GM19240 (cell line): ENCODE measurements around the gene NUDT4.
"Not testable (repeated sequence)": the region's sequence is repeated elsewhere in the genome, so short reads cannot be mapped to it uniquely, and the experiment has no call there.

Experiments used
- DNase-seq: peaks from one replicate; pipeline ENCODE4 v3.0.0; 2011; ENCODE audit warnings: low spot score; ENCODE audit not compliant: insufficient read length

NUDT4 gene

DNA sequence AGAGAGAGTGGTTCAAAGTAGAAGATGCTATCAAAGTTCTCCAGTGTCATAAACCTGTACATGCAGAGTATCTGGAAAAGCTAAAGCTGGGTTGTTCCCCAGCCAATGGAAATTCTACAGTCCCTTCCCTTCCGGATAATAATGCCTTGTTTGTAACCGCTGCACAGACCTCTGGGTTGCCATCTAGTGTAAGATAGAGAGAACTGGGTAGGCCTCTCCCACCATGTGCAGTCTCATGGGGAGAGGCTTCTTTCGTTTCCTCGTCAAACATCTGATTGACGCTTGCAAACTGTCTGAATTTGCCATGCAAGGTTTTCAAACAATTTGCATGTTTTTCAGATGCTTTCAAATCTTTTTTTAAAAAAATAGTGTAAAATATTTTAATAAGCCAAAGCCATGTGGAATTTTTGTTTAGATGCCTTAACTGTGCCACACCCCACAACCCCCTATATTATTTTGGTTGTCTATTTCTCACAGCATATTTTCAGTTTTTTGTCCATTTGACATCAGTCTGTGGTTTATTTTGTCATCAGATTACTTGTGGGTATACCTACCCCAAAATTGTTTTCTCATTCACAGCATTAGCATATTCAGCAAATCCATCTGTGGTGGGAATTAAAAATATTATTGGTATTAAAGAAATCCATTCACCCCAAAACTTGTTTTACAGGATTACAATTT is 21.6 kb downstream of the NUDT4 start:
- DNase-seq, result not testable (repeated sequence)

DNA sequence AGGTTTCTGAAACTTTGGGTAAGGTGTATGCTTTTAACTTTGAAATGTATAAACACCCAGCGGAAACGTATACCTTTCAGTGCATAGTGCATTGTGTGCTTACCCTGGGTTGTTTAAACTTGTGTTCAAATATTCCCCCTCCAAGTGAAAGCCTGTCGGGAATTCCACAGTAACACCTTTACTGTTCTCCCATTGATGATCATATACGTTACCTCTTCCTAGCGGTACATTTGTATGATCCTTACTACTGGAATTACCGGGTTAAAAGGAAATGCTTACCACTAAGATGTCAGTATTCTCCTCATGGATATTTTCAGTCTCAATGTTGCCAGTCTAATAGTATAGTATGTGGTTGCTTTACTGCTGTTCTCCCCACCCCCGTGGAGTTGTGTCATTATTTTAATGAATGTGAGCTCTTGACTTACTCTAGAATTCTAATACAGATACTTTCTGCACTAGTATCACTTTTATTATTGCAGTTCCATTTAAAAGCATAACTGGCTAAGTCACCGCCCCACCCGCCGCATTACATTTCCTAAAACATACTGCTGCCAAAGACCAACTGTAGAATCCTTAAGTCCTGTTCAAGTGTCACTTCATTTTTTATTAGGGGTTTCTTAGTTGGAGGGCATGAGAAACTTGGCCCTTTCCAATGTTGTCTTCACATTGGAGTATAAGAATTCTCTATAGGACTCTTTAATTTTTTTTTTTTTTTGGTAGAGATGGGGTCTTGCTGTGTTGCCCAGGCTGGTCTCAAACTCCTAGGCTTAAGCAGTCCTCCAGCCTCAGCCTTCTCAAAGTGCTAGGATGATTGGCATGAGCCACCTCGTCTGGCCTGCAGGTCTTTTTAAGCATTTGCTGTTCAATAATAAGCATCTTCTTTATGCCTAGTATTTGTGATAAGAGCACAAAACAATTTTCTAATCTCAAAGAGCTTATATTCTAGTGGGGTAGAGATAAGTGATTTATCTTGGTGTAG is 24.9 kb downstream of the NUDT4 start:
- no peak for DNase-seq

DNA sequence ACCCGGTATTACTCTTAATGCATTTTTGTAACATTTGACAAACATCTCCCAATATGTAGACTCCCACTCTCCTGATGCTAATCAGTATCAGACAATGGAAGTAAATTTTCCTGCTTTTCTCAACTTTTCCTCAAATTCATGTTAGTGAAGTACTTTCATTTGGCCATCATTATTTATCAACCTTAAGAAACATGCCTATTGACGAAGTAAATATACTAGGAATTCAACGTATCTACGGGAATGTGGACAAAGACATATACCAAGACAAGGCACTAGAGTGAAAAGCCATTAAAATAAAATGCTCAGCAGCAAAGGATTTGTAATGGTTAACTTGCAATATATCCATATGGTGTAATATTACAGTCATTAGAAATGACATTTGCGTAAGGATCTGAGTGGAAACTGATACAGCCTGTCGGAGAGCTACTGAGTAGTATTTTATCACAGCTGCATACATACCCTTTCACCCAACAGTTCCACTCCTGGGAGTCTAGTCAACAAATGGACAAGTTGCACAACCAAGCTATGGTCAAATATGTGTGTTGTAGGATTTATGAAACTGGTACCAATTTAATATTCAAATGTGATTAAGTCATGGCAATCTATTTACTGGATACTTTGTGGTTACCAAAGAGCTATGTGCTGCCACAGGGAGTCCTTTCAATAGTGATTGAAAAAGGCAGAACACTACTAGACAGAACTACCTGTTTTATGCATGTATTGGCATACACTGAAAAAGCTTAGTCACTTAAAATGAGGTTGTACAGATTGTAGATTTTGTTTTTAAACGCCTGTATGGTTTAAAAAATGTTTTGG is 26.5 kb downstream of the NUDT4 start:
- DNase-seq, result no peak

DNA sequence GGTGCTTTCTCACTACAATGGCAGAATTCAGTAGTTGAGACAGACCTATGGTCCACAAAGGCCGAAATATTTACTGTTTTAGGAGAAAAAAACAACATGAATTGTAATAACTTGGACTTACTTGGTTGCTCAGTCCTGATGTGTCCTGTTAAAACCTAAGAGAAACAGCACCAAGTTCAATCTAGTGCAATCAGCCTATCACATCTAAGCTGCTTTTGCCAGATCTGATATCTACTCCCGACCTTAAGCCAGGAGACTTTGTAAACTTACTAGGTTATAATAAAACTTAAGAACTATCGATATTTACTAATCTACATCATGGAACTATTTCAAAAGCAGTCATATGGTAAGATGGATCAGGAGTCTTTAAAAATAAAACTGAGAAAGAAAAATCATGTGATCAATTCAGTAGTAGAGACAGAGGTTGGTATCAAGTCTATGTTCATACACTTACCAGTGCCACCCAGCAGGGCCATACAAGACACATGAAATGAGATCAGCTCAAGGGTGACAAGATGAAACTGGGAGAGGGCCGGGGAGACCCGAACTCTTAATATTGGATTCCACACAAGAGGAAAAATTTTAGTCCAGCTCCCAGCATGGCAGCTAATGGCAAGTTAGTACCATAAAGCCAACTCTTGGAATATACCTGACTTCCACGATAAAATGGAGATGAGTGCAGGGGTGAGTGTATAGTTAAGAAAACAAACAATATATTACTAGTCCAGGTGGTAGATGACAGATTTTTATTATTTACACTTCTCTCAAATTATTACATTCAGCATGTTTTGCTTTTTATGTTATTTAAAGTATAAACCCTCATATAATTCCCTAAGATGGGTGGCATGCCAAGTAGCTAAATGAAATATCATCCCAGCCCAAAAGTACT is 27.5 kb downstream of the NUDT4 start:
- no peak for DNase-seq

DNA sequence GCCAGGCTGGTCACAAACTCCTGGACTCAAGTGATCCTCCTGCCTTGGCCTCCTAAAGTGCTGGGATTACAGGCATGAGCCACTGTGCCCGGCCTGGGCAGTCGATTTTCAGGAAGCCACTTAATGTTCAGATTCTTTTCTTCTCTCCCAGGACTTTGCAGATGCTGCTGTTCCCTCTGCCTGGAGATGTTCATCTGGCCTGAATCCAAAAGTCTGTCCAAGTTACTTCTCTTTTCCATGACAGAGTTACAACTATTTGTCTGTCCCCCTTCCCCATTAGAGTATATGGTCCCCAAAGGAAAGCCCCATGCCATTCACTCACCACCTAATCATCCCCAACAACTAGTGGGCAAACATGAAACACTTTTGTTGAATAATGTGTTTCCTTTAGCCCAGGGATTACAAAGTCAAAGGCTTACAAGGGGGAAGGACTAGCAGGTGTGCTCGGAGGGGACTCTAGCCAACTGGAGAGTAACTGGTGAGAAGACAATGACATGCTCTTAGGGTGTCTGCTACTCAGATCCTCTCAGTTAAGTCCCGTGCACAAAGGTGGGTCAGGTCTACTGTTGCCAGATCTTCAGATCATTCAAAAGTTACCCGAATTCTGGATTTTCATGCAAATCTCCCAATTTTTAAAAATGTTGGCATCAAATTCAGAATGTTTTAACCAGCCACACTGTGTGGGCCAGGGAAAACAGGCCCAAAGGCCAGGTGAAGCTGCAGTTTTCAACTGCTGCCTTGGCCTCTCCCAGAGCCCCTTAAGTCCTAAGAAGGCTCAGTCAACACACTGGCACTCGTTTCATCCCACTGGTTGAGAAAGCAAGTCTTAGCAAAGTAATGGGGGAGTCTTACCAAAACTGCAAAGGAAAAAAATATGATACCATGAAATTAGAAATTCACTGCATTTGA is 29.6 kb downstream of the NUDT4 start:
- no peak for DNase-seq

DNA sequence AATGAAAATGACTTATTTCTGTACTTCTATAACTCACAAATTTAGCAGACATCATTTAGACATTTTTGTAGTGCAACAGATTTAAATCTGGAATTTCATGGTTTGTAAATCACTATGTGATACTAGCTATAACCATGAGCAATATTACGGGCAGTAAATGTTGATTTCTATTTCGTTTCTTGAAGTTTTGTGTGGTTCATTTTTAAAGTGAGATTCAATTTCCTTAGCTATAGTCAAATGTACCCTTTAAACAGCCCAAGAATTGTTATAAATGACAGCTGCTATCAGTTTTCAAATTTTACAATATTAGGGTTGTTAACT is 30.2 kb downstream of the NUDT4 start:
- DNase-seq, result no peak

DNA sequence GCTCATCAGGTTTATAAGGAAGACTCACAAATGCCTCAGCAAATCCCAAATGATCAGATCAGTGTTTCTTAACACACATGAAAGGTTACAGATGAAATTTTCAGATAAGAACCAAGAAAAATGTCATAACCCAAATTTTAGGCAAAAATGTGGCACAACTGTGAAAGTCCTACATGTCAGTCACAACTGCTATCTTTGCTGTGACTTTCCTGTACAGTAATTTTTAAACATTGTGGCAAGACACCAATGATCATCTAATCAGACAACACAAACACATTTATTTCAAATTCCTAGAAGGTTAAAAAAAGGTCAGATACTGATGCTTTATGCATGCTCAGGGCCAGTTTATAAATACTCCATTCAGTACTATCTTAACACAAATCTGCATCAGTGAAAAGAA is 31.1 kb downstream of the NUDT4 start:
- DNase-seq, result no peak

GRCh38 chr12:93409343-93410187 is 31.8 kb downstream of the NUDT4 start:
- not testable (repeated sequence) for DNase-seq

DNA sequence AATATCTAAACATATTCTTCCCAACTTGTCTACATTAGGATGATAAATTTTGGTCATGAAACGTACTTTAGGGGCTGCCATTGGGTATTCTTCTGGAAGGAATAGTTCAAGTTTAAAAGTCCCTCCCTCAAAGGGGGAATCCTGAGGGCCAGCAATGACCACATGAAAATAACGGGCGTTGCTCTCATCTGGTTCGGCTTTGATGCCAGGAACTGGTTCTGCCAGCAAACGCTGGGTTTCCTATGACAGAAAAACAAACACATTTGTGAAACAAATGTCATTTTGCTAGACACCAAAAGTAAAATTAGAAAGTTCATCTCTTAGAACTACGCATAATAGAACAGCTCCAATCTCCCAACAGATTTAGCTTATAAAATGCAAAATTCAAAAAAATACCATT is 33.3 kb downstream of the NUDT4 start:
- DNase-seq, result not testable (repeated sequence)

GRCh38 chr12:93412396-93412795 is 34.7 kb downstream of the NUDT4 start:
- not testable (repeated sequence) for DNase-seq

- DNase-seq, result no peak
These were observed 35.3 kb downstream of the NUDT4 start for GRCh38 chr12:93413064-93413463.

DNA sequence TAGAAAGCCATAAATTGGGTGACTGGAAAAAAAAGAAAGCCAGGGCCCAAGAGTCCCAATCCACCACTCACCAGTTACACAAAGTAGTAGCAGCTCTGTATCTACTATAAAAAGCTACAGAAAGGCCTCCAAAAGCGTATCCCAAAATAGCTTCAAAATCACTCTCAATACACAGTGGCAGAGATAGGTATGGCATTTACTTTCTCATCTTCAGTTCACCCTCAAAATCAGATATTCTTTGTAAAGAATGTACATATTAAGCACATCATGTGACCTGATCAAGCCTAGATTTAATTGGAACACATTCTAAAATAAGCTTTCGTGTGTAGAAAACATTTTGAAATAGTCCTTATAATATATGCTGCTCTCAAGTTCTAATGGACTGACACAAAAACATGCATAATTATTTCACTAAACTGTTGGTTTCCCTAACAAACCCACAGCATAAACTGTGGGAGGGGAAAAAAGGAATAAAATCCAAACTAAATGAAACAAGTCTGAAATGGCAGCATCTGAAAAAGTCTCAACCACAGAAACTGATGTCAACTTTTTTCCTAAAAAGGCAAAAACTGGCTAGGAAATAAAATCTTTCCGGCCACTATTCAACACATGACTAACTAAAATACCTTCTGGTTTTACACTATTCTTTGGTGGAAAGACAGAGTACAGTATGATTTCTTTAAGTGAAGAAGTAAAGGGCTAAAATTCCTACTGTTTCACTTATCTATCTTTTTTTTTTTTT is 38.2 kb downstream of the NUDT4 start:
- no peak for DNase-seq

DNA sequence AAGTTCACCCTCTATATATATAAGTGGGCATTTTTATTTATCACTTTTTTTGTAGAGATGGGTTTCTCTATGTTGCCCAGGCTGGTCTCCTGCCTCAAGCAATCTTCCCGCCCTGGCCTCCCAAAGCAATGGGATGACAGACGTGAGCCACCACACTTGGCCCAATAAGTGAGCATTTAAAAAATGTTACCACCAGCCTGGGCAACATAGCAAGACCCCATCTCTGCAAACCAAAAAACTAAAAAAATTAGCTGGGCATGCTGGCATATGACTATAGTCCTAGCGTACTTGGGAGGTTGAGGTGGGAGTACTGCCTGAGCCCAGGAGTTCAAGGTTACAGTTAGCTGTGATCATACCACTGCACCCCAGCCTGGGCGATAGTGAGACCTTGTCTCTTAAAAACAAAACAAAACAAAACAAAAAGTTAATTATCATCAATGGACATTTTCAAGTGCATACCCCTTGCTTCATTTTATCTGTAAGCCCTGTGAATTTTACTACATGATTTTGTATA is 40.3 kb downstream of the NUDT4 start:
- DNase-seq, result no peak

GRCh38 chr12:93419388-93420034 is 41.8 kb downstream of the NUDT4 start:
- no peak for DNase-seq

- no peak for DNase-seq
These were observed 44.3 kb downstream of the NUDT4 start for GRCh38 chr12:93422050-93422449.

GRCh38 chr12:93425736-93426411 is 48.1 kb downstream of the NUDT4 start:
- DNase-seq, result no peak

GRCh38 chr12:93426412-93426805 is 48.7 kb downstream of the NUDT4 start:
- no peak for DNase-seq
